ENCODE measurements around the gene HOXC12. TPM values are rescaled to one million over a fixed set of nuclear protein-coding genes. Genes with fewer than 3 reads are reported as not detected.

Gene HOXC12
- total RNA-seq, 1 donor from 2014 or later, result not detected

- Mint-ChIP-seq H3K36me3 (no peaks in the 10 kb centered on the region), H3K27ac (no peak overlapping the region), H3K27me3 (ENCODE audit: low read depth) (peaks cover 100% of the 10 kb centered on the region), H3K4me3 (peak overlapping the region; percentile 57), H3K4me1 (peaks cover 22% of the 10 kb centered on the region), H3K9me3 (no peaks in the 10 kb centered on the region)
- no peak for DNase-seq (ENCODE audit: low spot score in 2 of 2, unreplicated experiment in 2 of 2)
- TF ChIP-seq CTCF (IDR thresholded peaks at IDR 0.05; ENCODE audit: unreplicated experiment), result no peak
Observed at GRCh38 chr12:53994264-53995001, 39.7 kb downstream of the HOXC12 start.

- H3K27me3 Mint-ChIP-seq (ENCODE audit: low read depth), result peaks cover 100% of the 10 kb centered on the region
- no peak for TF ChIP-seq CTCF (IDR thresholded peaks at IDR 0.05; ENCODE audit: unreplicated experiment)
- peak overlapping the region; percentile 56 for H3K4me3 Mint-ChIP-seq
- no peaks in the 10 kb centered on the region for H3K9me3 Mint-ChIP-seq
- no peak for DNase-seq (ENCODE audit: low spot score in 2 of 2, unreplicated experiment in 2 of 2)
- no peak overlapping the region for H3K27ac Mint-ChIP-seq
- H3K36me3 Mint-ChIP-seq, result no peaks in the 10 kb centered on the region
- peaks cover 22% of the 10 kb centered on the region for H3K4me1 Mint-ChIP-seq
Observed at GRCh38 chr12:53995002-53995377, 40.3 kb downstream of the HOXC12 start.

- no peak for TF ChIP-seq CTCF (IDR thresholded peaks at IDR 0.05; ENCODE audit: unreplicated experiment)
Observed at GRCh38 chr12:53995378-53996239, 40.9 kb downstream of the HOXC12 start.

GRCh38 chr12:53996240-53997203 lies 41.8 kb downstream of the HOXC12 start:
- DNase-seq (ENCODE audit: low spot score in 2 of 2, unreplicated experiment in 2 of 2), result no peak
- no peak overlapping the region for H3K4me3 Mint-ChIP-seq
- no peak overlapping the region for H3K27ac Mint-ChIP-seq
- H3K36me3 Mint-ChIP-seq, result no peaks in the 10 kb centered on the region
- peaks cover 100% of the 10 kb centered on the region for H3K27me3 Mint-ChIP-seq (ENCODE audit: low read depth)
- H3K9me3 Mint-ChIP-seq, result no peaks in the 10 kb centered on the region
- peaks cover 22% of the 10 kb centered on the region for H3K4me1 Mint-ChIP-seq
- no peak for TF ChIP-seq CTCF (IDR thresholded peaks at IDR 0.05; ENCODE audit: unreplicated experiment)

More at GRCh38 chr12:53995378-53996239, 40.9 kb downstream of the HOXC12 start:
- H3K4me1 Mint-ChIP-seq, result peaks cover 22% of the 10 kb centered on the region
- no peaks in the 10 kb centered on the region for H3K36me3 Mint-ChIP-seq
- DNase-seq (ENCODE audit: low spot score in 2 of 2, unreplicated experiment in 2 of 2), result no peak
- H3K27me3 Mint-ChIP-seq (ENCODE audit: low read depth), result peaks cover 100% of the 10 kb centered on the region
- H3K27ac Mint-ChIP-seq, result no peak overlapping the region
- H3K9me3 Mint-ChIP-seq, result no peaks in the 10 kb centered on the region
- peak overlapping the region; percentile 56 for H3K4me3 Mint-ChIP-seq
